GM10248 (cell line): ENCODE measurements around the gene DYRK1A.
A peak's percentile ranks its signal among the peaks of the same experiment; 100 is the strongest.

ENCODE experiments used
- CTCF ChIA-PET: fragments of 300-600 bp; sonication (Branson Sonifier 250); formaldehyde crosslinking; extraction: SDS; loops from one replicate; lab custom pipeline; 2021; ENCODE audit warnings: antibody characterized with exemption; lab: Yijun Ruan, JAX
- POLR2A ChIA-PET: fragments of 350-650 bp; sonication (Branson Sonifier 250); formaldehyde crosslinking; extraction: SDS; loops from one replicate; lab custom pipeline; 2020; ENCODE audit warnings: antibody characterized with exemption; lab: Yijun Ruan, JAX
- DNase-seq: peaks from one replicate; pipeline ENCODE4 v3.0.0; 2012; ENCODE audit errors: extremely low spot score
- CTCF ChIP-seq: IDR thresholded peaks from 2 replicates; pipeline ENCODE4 v1.5.1; 2012; ENCODE audit warnings: mild to moderate bottlenecking, low read depth; ENCODE audit errors: extremely low read depth, missing control alignments, control extremely low read depth

Gene DYRK1A

GRCh38 chr21:37396855-37397254, 30.3 kb downstream of the DYRK1A start:
- DNase-seq: no peak
- ChIA-PET CTCF (no interaction called here), POLR2A (no interaction called here)
- no peak for TF ChIP-seq CTCF

GRCh38 chr21:37398697-37399096, 32.1 kb downstream of the DYRK1A start:
- TF ChIP-seq CTCF: no peak
- ChIA-PET POLR2A (no interaction called here), CTCF (no interaction called here)
- no peak for DNase-seq

- POLR2A ChIA-PET: interaction anchor here (0.9 kb wide), 1 partner anchor 31 kb away, joined by 3 read pairs; no protein-coding TSS in a partner anchor
- CTCF ChIA-PET: interaction anchor here (1.1 to 1.7 kb wide), 2 partner anchors 25 to 29 kb away, joined by 3 to 6 read pairs; no protein-coding TSS in a partner anchor
- no peak for DNase-seq
- no peak for TF ChIP-seq CTCF
Observed at GRCh38 chr21:37402251-37402867, 35.8 kb downstream of the DYRK1A start.

GRCh38 chr21:37405629-37406028, 39.1 kb downstream of the DYRK1A start:
- TF ChIP-seq CTCF: no peak
- ChIA-PET CTCF (interaction anchor here (1.3 kb wide), 1 partner anchor 9 kb away, joined by 6 read pairs; no protein-coding TSS in a partner anchor), POLR2A (no interaction called here)
- DNase-seq: no peak

- DNase-seq: peak; percentile 17
- TF ChIP-seq CTCF: no peak
- POLR2A ChIA-PET: interaction anchor here (1.3 kb wide), 1 partner anchor 9 kb away, joined by 5 read pairs; no protein-coding TSS in a partner anchor
- CTCF ChIA-PET: interaction anchor here (0.6 to 1.8 kb wide), 10 partner anchors 10 to 241 kb away, joined by 3 to 10 read pairs (median 4); no protein-coding TSS in a partner anchor
Observed at GRCh38 chr21:37407719-37408420, 41.3 kb downstream of the DYRK1A start.

GRCh38 chr21:37408464-37409193, 42.1 kb downstream of the DYRK1A start:
- DNase-seq: no peak
- ChIA-PET CTCF (interaction anchor here (1.1 to 1.8 kb wide), 8 partner anchors 9 to 242 kb away, joined by 3 to 10 read pairs (median 4); no protein-coding TSS in a partner anchor), POLR2A (interaction anchor here (1.3 kb wide), 1 partner anchor 8 kb away, joined by 5 read pairs; no protein-coding TSS in a partner anchor)
- TF ChIP-seq CTCF: no peak
